ENCODE measurements around the gene GGCX. TPM values are rescaled to one million over a fixed set of nuclear protein-coding genes. Genes with fewer than 3 reads are reported as not detected.

GGCX gene
- total and polyA plus RNA-seq, 4 donors = 30.8 to 53.3 (median 37.8) TPM

DNA sequence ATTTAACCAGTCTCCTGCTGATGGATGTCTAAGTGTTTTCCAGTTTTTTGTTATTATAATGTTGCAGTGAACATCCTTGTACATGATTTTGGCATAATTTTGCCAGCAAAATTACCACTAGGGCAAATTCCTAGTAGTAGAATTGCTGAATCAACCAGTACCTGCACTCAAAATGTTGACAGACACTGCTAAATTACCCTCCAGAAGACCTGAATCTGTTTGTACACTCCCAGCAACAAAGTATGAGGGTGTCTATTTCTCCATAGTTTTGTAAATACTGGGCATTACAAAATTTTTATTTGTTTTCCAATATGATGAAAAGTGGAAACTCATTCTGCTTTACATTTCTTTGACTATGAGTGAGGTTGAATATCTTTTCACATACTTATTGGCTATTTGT, 33.5 kb downstream of the GGCX start:
- Histone ChIP-seq H3K36me3 (ENCODE audit: control insufficient read depth, insufficient read depth, low read length) (no peaks in the 10 kb centered on the region), H3K9me3 (ENCODE audit: control insufficient read depth, insufficient read depth, low read length) (no peaks in the 10 kb centered on the region), H3K27me3 (ENCODE audit: control insufficient read depth, insufficient read depth, low read length) (no peaks in the 10 kb centered on the region), H3K4me3 (ENCODE audit: low read depth, low read length) (no peak overlapping the region), H3K4me1 (ENCODE audit: control insufficient read depth, insufficient read depth, low read length) (peaks cover 32% of the 10 kb centered on the region), H3K27ac (ENCODE audit: low read depth, low read length) (no peak overlapping the region)
- no peak for DNase-seq (ENCODE audit: low read depth in 4 of 6, low spot score in 6 of 6)

DNA sequence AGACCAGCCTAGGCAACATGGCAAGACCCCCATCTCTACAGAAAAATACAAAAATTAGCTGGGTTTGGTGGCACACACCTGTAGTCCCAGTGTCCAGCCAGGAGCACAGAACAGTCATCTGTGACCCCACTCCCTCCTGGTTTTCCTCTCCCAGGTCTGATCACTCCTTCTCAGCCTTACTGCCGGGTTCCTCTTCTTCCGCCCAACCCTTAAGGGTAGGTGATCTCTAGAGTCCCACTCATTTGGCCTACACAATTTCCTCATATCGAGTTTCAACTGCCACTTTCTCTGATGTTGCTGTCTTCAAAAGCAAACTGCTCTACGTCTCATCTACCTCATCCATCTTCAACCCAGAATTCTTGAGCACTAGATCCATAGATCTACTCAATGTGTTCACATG, 35.7 kb downstream of the GGCX start:
- WGBS (ENCODE audit: insufficient coverage) = 81% methylated on average over 4 of the region's 4 CpGs
- Histone ChIP-seq H3K9me3 (ENCODE audit: control insufficient read depth, insufficient read depth, low read length) (no peaks in the 10 kb centered on the region), H3K27me3 (ENCODE audit: control insufficient read depth, insufficient read depth, low read length) (no peaks in the 10 kb centered on the region), H3K36me3 (ENCODE audit: control insufficient read depth, insufficient read depth, low read length) (no peaks in the 10 kb centered on the region), H3K27ac (ENCODE audit: low read depth, low read length) (peak overlapping the region; percentile 88), H3K4me1 (ENCODE audit: control insufficient read depth, insufficient read depth, low read length) (peaks cover 32% of the 10 kb centered on the region), H3K4me3 (ENCODE audit: low read depth, low read length) (no peak overlapping the region)
- no peak for DNase-seq (ENCODE audit: low read depth in 4 of 6, low spot score in 6 of 6)

DNA sequence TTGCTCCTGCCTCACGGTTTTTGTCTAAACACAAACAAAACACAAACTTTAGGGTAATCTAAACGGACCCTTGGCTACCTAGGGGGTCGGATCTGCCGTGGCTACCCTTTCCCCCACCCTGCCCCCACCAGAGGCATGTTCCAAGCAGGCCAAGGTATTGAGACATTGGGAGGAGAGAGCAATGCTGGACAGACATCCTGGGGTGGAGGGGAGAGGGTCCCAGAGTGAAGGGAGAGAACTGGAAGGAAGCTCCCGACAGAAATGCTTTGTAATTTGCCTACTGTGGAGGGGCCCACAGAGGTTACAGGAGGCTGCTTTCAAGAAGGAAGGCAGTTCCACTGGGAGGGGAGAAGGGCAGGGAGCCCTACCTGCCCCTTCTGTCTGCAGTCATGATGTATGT, 36.3 kb downstream of the GGCX start:
- H3K9me3 ChIP-seq (ENCODE audit: control insufficient read depth, insufficient read depth, low read length) = no peaks in the 10 kb centered on the region
- H3K4me3 ChIP-seq (ENCODE audit: low read depth, low read length) = no peak overlapping the region
- no peaks in the 10 kb centered on the region for H3K27me3 ChIP-seq (ENCODE audit: control insufficient read depth, insufficient read depth, low read length)
- WGBS (ENCODE audit: insufficient coverage) = 18% methylated on average over 1 of the region's 5 CpGs
- H3K4me1 ChIP-seq (ENCODE audit: control insufficient read depth, insufficient read depth, low read length) = peaks cover 32% of the 10 kb centered on the region
- H3K27ac ChIP-seq (ENCODE audit: low read depth, low read length) = peak overlapping the region; percentile 88
- no peaks in the 10 kb centered on the region for H3K36me3 ChIP-seq (ENCODE audit: control insufficient read depth, insufficient read depth, low read length)
- no peak for DNase-seq (ENCODE audit: low read depth in 4 of 6, low spot score in 6 of 6)

DNA sequence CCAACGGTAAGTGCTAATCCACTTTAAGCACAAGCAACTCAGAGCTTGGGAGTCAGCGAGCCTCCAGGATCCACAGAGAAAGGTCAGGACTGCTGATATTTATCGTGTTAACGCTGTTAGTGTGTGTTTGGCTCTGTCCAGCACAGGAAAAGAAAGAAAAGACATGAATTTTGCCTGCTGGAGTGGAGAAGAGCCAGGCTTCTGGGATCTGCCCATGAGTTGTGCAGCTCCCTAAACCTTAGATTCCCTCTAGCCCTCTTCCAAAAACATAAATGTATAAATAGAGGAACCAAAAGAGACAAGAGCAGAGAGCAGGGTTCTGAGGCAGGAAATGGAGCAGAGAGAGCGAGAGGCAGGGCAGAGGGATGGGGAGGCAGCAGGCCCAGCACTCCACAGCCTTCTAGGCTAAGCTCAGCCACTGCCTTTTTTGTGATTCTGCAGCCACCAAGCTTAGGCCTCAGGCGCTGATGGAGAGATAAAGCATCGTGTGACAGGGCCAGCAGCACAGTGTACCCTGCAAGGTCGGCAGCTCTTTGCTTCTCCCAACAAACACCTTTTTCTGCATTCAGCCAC, 36.9 kb downstream of the GGCX start:
- Histone ChIP-seq H3K27me3 (ENCODE audit: control insufficient read depth, insufficient read depth, low read length) (no peaks in the 10 kb centered on the region), H3K4me1 (ENCODE audit: control insufficient read depth, insufficient read depth, low read length) (peaks cover 32% of the 10 kb centered on the region), H3K4me3 (ENCODE audit: low read depth, low read length) (no peak overlapping the region), H3K27ac (ENCODE audit: low read depth, low read length) (peak overlapping the region; percentile 88), H3K9me3 (ENCODE audit: control insufficient read depth, insufficient read depth, low read length) (no peaks in the 10 kb centered on the region), H3K36me3 (ENCODE audit: control insufficient read depth, insufficient read depth, low read length) (no peaks in the 10 kb centered on the region)
- WGBS (ENCODE audit: insufficient coverage) = 13% methylated on average over 5 of the region's 8 CpGs
- DNase-seq (ENCODE audit: low read depth in 4 of 6, low spot score in 6 of 6) = peak in 2 of 6 donors; percentile 73 to 80

DNA sequence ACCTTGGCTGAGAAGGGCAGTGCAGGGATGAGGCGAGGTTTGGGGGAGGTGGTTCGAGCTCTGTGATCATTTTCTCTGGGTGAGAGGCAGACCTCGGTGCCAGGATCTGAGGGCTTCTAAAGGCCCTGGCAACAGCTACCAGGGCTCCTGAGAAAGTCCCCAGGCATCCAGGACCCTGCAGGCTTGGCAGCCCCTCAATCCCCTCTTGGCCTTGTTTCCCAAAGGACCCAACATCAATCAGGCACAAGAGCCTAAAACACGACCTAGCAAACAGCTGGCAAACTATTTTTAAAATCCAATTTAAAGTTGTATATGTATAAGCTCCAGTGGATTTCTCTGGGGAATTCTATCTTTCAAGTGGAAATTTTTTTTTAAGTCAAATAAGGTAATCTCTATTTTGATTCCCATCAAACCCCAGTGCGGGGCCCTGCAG, 37.4 kb downstream of the GGCX start:
- peaks cover 32% of the 10 kb centered on the region for H3K4me1 ChIP-seq (ENCODE audit: control insufficient read depth, insufficient read depth, low read length)
- 38% methylated on average over 2 of the region's 5 CpGs for WGBS (ENCODE audit: insufficient coverage)
- H3K4me3 ChIP-seq (ENCODE audit: low read depth, low read length) = no peak overlapping the region
- H3K9me3 ChIP-seq (ENCODE audit: control insufficient read depth, insufficient read depth, low read length) = no peaks in the 10 kb centered on the region
- DNase-seq (ENCODE audit: low read depth in 4 of 6, low spot score in 6 of 6) = peak in 4 of 6 donors; percentile 66 to 89 (median 83)
- no peaks in the 10 kb centered on the region for H3K36me3 ChIP-seq (ENCODE audit: control insufficient read depth, insufficient read depth, low read length)
- no peaks in the 10 kb centered on the region for H3K27me3 ChIP-seq (ENCODE audit: control insufficient read depth, insufficient read depth, low read length)
- peak overlapping the region; percentile 88 for H3K27ac ChIP-seq (ENCODE audit: low read depth, low read length)

DNA sequence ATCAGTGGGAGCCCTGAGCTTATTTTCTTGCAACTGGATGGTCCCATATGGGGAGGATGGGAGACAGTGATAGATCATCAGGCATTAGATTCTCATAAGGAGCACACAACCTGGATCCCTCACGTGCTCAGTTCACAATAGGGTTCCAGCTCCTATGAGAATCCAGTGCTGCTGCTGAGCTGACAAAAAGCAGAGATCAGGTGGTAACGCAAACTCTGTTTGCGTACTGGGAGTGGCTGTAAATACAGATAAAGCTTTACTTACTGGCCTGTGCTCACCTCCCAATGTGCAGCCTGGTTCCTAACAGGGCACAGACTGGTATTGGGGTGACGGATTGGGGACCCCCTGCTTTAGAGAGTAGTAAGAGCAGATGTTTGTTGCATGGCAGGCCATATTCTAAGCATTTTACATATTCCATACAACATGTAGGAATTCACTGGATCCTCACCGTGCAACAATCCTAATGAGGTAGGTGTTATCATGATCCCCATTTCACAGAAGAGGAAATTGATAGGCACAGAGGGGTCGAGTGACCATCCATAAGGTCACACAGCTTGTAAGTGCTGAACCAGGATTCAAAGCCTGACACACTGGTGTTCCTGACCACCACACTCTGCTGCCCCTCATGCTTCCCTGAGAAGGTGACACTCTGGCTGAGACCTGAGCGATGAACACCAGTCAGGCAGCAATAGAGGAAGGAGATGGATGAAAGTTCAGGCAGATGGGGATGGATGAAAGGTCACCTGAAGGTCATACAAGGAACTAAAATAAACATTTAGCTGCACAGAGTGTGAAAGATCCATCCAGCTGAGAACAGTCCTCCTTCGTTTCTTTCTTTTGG, 38.0 kb downstream of the GGCX start:
- WGBS (ENCODE audit: insufficient coverage) = 61% methylated on average over 6 of the region's 8 CpGs
- Histone ChIP-seq H3K4me3 (ENCODE audit: low read depth, low read length) (no peak overlapping the region), H3K4me1 (ENCODE audit: control insufficient read depth, insufficient read depth, low read length) (peaks cover 32% of the 10 kb centered on the region), H3K9me3 (ENCODE audit: control insufficient read depth, insufficient read depth, low read length) (no peaks in the 10 kb centered on the region), H3K27ac (ENCODE audit: low read depth, low read length) (peak overlapping the region; percentile 88), H3K36me3 (ENCODE audit: control insufficient read depth, insufficient read depth, low read length) (no peaks in the 10 kb centered on the region), H3K27me3 (ENCODE audit: control insufficient read depth, insufficient read depth, low read length) (no peaks in the 10 kb centered on the region)
- DNase-seq (ENCODE audit: low read depth in 4 of 6, low spot score in 6 of 6) = no peak

DNA sequence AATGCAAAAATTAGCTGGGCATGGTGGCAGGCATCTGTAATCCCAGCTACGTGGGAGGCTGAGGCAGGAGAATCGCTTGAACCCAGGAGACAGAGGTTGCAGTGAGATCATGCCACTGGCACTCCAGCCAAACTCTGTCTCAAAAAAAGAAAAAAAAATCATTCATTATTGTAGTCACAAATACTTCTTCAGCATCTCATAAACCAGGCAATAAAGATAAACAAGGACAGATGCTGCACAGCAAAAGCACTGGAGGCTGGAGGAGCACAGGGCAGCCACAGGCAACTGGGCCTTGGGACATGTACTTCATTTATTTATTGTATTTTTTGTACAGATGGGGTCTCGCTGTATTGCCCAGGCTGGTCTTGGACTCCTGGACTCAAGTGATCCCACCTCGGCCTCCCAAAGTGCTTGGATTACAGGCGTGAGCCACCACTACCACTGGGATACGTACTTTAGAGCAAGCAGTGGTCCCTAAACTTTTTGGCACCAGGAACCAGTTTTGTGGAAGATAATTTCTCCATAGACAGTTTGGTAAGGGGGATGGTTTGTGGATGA, 39.1 kb downstream of the GGCX start:
- Histone ChIP-seq H3K4me1 (ENCODE audit: control insufficient read depth, insufficient read depth, low read length) (peaks cover 32% of the 10 kb centered on the region), H3K36me3 (ENCODE audit: control insufficient read depth, insufficient read depth, low read length) (no peaks in the 10 kb centered on the region), H3K9me3 (ENCODE audit: control insufficient read depth, insufficient read depth, low read length) (no peaks in the 10 kb centered on the region), H3K27ac (ENCODE audit: low read depth, low read length) (no peak overlapping the region), H3K27me3 (ENCODE audit: control insufficient read depth, insufficient read depth, low read length) (no peaks in the 10 kb centered on the region), H3K4me3 (ENCODE audit: low read depth, low read length) (no peak overlapping the region)
- DNase-seq (ENCODE audit: low read depth in 4 of 6, low spot score in 6 of 6) = no peak
- whole genome bisulfite sequencing (ENCODE audit: insufficient coverage) = 91% methylated on average over 5 of the region's 6 CpGs

DNA sequence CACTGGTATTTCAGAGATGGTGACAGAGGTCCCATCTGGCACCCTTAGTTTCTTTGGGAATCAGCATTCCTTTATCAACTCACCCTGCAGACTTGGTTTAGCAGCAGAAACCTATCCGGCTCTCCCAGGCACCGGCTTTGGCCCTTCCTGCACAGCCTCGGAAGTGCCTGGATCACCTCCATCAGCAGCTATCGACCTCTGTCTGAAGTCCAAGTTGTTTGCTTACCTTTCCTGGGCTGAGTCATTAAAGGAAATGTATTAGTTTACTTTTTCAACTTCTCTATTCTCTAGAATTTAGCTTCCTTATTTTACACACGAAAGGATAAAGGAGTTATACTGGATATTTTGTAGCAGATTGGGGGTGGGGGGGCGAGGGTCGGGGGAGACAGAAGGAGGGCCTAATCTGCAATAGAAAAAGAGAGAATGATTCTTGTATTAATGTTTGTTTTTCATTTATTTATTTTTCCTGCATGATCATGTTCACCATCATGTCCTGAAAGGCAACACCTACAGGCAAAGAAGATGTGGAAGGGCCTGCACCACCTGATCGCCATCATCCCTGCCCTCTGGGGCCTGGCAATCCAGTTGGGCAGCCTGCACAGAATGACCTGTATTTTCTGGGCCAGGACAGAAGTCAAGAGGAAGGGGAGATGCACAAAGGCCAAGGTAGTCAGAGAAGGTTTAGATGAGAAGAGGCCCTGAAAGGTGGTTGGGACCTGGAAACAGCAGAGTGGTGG, 44.5 kb downstream of the GGCX start:
- no peaks in the 10 kb centered on the region for H3K36me3 ChIP-seq (ENCODE audit: control insufficient read depth, insufficient read depth, low read length)
- 90% methylated on average over 3 of the region's 8 CpGs for WGBS (ENCODE audit: insufficient coverage)
- H3K4me1 ChIP-seq (ENCODE audit: control insufficient read depth, insufficient read depth, low read length) = no peaks in the 10 kb centered on the region
- H3K9me3 ChIP-seq (ENCODE audit: control insufficient read depth, insufficient read depth, low read length) = no peaks in the 10 kb centered on the region
- H3K27ac ChIP-seq (ENCODE audit: low read depth, low read length) = no peak overlapping the region
- no peaks in the 10 kb centered on the region for H3K27me3 ChIP-seq (ENCODE audit: control insufficient read depth, insufficient read depth, low read length)
- H3K4me3 ChIP-seq (ENCODE audit: low read depth, low read length) = no peak overlapping the region
- no peak for DNase-seq (ENCODE audit: low read depth in 4 of 6, low spot score in 6 of 6)

DNA sequence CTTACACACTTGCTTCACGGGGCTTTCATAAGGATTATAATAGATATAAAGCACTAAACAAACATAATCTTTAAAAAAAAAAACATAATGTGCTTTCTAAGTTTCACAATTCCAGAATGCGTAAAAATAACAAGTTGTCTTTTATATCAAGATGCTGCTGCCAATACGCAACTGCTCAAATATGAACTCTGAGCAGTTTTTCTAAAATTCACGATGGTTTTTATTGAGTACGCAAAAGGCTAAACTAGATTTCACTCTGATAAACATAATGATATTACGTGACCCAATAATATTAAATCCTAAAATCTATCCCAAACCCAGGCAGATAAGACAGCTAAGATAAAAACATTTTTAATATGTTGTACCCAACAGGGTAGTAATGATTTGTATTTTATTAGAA, 47.0 kb downstream of the GGCX start:
- H3K9me3 ChIP-seq (ENCODE audit: control insufficient read depth, insufficient read depth, low read length) = no peaks in the 10 kb centered on the region
- no peak overlapping the region for H3K27ac ChIP-seq (ENCODE audit: low read depth, low read length)
- H3K4me3 ChIP-seq (ENCODE audit: low read depth, low read length) = no peak overlapping the region
- no peaks in the 10 kb centered on the region for H3K4me1 ChIP-seq (ENCODE audit: control insufficient read depth, insufficient read depth, low read length)
- DNase-seq (ENCODE audit: low read depth in 4 of 6, low spot score in 6 of 6) = no peak
- no CpG with 5 or more reads among the region's 6 CpGs for WGBS (ENCODE audit: insufficient coverage)
- H3K27me3 ChIP-seq (ENCODE audit: control insufficient read depth, insufficient read depth, low read length) = no peaks in the 10 kb centered on the region
- H3K36me3 ChIP-seq (ENCODE audit: control insufficient read depth, insufficient read depth, low read length) = no peaks in the 10 kb centered on the region
